GM19035 (cell line): ENCODE data around the gene GAPDHS.

Experiments
- ATAC-seq: cut with Tn5 transposase; IDR thresholded peaks from one replicate; pipeline ENCODE4 v1.9.1; 2021; ENCODE audit not compliant: unreplicated experiment

GAPDHS gene

GRCh38 chr19:35533201-35533821 lies at the start of gene GAPDHS:
TSS of gene GAPDHS (plus strand) at chr19:35533456. CDS start at chr19:35533528, 72 bp downstream.
- no peak for ATAC-seq

- ATAC-seq, result peak; percentile 84
These were observed 48.8 kb upstream of the GAPDHS start for GRCh38 chr19:35484252-35485036.

GRCh38 chr19:35486268-35486708 lies 47.0 kb upstream of the GAPDHS start:
- ATAC-seq, result no peak

GRCh38 chr19:35487656-35488182 lies 45.5 kb upstream of the GAPDHS start:
- no peak for ATAC-seq

- no peak for ATAC-seq
These were observed 44.6 kb upstream of the GAPDHS start for GRCh38 chr19:35488677-35489076.

- no peak for ATAC-seq
These were observed 42.9 kb upstream of the GAPDHS start, which contains the start of gene KRTDAP for GRCh38 chr19:35490364-35490763. TSS of gene KRTDAP (minus strand) at chr19:35490464. CDS start at chr19:35490442, 22 bp downstream.

GRCh38 chr19:35491836-35492360 lies 41.4 kb upstream of the GAPDHS start:
- no peak for ATAC-seq

- ATAC-seq, result no peak
These were observed 39.3 kb upstream of the GAPDHS start for GRCh38 chr19:35493971-35494370.

- ATAC-seq, result no peak
These were observed 37.9 kb upstream of the GAPDHS start for GRCh38 chr19:35495107-35496064.

- no peak for ATAC-seq
These were observed 35.9 kb upstream of the GAPDHS start for GRCh38 chr19:35497406-35497805.

GRCh38 chr19:35498220-35498619 lies 35.0 kb upstream of the GAPDHS start:
- ATAC-seq, result no peak

GRCh38 chr19:35498984-35499527 lies 34.2 kb upstream of the GAPDHS start:
- ATAC-seq, result no peak

- no peak for ATAC-seq
These were observed 32.6 kb upstream of the GAPDHS start for GRCh38 chr19:35500611-35501010.

GRCh38 chr19:35501684-35502083 lies 31.6 kb upstream of the GAPDHS start:
- no peak for ATAC-seq

- no peak for ATAC-seq
These were observed 30.5 kb upstream of the GAPDHS start for GRCh38 chr19:35502751-35503150.

GRCh38 chr19:35506011-35506410 lies 27.2 kb upstream of the GAPDHS start:
- ATAC-seq, result no peak

- ATAC-seq, result no peak
These were observed 25.7 kb upstream of the GAPDHS start for GRCh38 chr19:35507561-35507960.

GRCh38 chr19:35508129-35508528 lies 25.1 kb upstream of the GAPDHS start:
- no peak for ATAC-seq

- ATAC-seq, result no peak
These were observed 24.1 kb upstream of the GAPDHS start for GRCh38 chr19:35509018-35509652.
